SK-N-MC (cell line): Measurements from ENCODE around the gene TMEM43.

Source experiments
- EZH2 ChIP-seq: fragments of 200-600 bp; sonication (generic); IDR thresholded peaks from one replicate; pipeline ENCODE4 v1.6.1; 2017; ENCODE audit warnings: antibody characterized with exemption
- FOXP2 ChIP-seq: optimal IDR thresholded peaks from 2 replicates; pipeline ENCODE3; 2011; ENCODE audit warnings: mild to moderate bottlenecking, moderate library complexity; ENCODE audit not compliant: insufficient read depth; ENCODE audit errors: extremely low read length, control extremely low read depth
- POLR2AphosphoS5 ChIP-seq: IDR thresholded peaks from 2 replicates; pipeline ENCODE4 v1.6.1; 2012; ENCODE audit warnings: mild to moderate bottlenecking, low read depth, low read length, borderline replicate concordance

GRCh38 chr3:14144423-14145075 is 19.7 kb downstream of the TMEM43 start:
- TF ChIP-seq POLR2AphosphoS5 (no peak), EZH2 (no peak), FOXP2 (no peak)
